SU-DHL-6 (cell line): ENCODE measurements around the gene TDRD7.

Experiments used
- H2AFZ ChIP-seq: fragments of 200-600 bp; sonication (generic); 2 replicates; pipeline ENCODE4 v1.6.1; 2014; ENCODE audit warnings: low read depth, mild to moderate bottlenecking, moderate library complexity, mixed read lengths, antibody characterized with exemption, low read length; ENCODE audit not compliant: severe bottlenecking
- H3F3A ChIP-seq: fragments of 200-600 bp; shearing (Covaris generic); 2 replicates; pipeline ENCODE4 v1.6.0; 2016; ENCODE audit warnings: antibody characterized with exemption, mild to moderate bottlenecking; ENCODE audit not compliant: insufficient read depth
- H3K27ac ChIP-seq: fragments of 200-600 bp; sonication (generic); 2 replicates; pipeline ENCODE4 v1.5.1; 2016; ENCODE audit warnings: low read depth, mild to moderate bottlenecking, low read length, moderate library complexity, mixed read lengths
- H3K27me3 ChIP-seq: fragments of 200-600 bp; sonication (generic), shearing (Covaris generic); 2 replicates; pipeline ENCODE4 v1.6.0; 2014; ENCODE audit warnings: mild to moderate bottlenecking, low read length
- H3K36me3 ChIP-seq: fragments of 200-600 bp; sonication (generic); 2 replicates; pipeline ENCODE4 v1.6.1; 2014; ENCODE audit warnings: mild to moderate bottlenecking, low read length, mixed read lengths
- H3K4me2 ChIP-seq: fragments of 300-600, 200-600 bp; shearing (Covaris generic), sonication (generic); 2 replicates; pipeline ENCODE4 v1.6.0; 2014; ENCODE audit warnings: low read length, low read depth, mild to moderate bottlenecking; ENCODE audit not compliant: poor library complexity, severe bottlenecking
- H3K4me3 ChIP-seq: fragments of 200-600 bp; sonication (generic); 2 replicates; pipeline ENCODE4 v1.5.1; 2014; ENCODE audit warnings: antibody characterized with exemption, low read length, mild to moderate bottlenecking, mixed read lengths; ENCODE audit not compliant: insufficient read depth, poor library complexity, severe bottlenecking
- H3K79me2 ChIP-seq: fragments of 200-600 bp; sonication (generic); 2 replicates; pipeline ENCODE4 v1.6.1; 2014; ENCODE audit warnings: mild to moderate bottlenecking, low read length, moderate library complexity; ENCODE audit not compliant: insufficient read depth
- H3K9ac ChIP-seq: fragments of 200-600 bp; sonication (generic); 2 replicates; pipeline ENCODE4 v1.7.0; 2014; ENCODE audit warnings: mild to moderate bottlenecking, low read length
- H3K9me2 ChIP-seq: fragments of 200-600 bp; sonication (generic); replicated peaks from 2 replicates; pipeline ENCODE4 v1.6.1; 2014; ENCODE audit warnings: low read length; ENCODE audit not compliant: insufficient read depth
- H3K9me3 ChIP-seq: fragments of 200-600 bp; sonication (generic); 2 replicates; pipeline ENCODE4 v1.6.1; 2014; ENCODE audit warnings: low read length, mixed read lengths; ENCODE audit not compliant: insufficient read depth
- H4K20me1 ChIP-seq: fragments of 200-600 bp; sonication (generic); 2 replicates; pipeline ENCODE4 v1.6.1; 2014; ENCODE audit warnings: low read depth, mild to moderate bottlenecking, antibody characterized with exemption, low read length, moderate library complexity, mixed read lengths
- CTCF ChIP-seq: fragments of 200-600 bp; sonication (generic); IDR thresholded peaks from one replicate; pipeline ENCODE4 v1.5.1; 2017; ENCODE audit warnings: antibody characterized with exemption, mild to moderate bottlenecking, low read length, moderate library complexity; ENCODE audit not compliant: insufficient read depth, poor library complexity, severe bottlenecking
- EZH2phosphoT487 ChIP-seq: fragments of 200-600 bp; sonication (generic), shearing (Covaris generic); conservative IDR thresholded peaks from 2 replicates; pipeline ENCODE4 v1.6.1; 2018; ENCODE audit warnings: mild to moderate bottlenecking, antibody characterized with exemption, low read length, moderate library complexity, mixed read lengths

The TDRD7 gene

GRCh38 chr9:97474372-97474925 lies 62.6 kb downstream of the TDRD7 start:
- no peaks in the 10 kb centered on the region for H3K36me3 ChIP-seq
- no peaks in the 10 kb centered on the region for H3K9me3 ChIP-seq
- no peaks in the 10 kb centered on the region for H3K9me2 ChIP-seq
- H3K27ac ChIP-seq, result no peak overlapping the region
- no peaks in the 10 kb centered on the region for H3K27me3 ChIP-seq
- H4K20me1 ChIP-seq, result no peaks in the 10 kb centered on the region
- H3F3A ChIP-seq, result no peaks in the 10 kb centered on the region
- no peak overlapping the region for H2AFZ ChIP-seq
- H3K79me2 ChIP-seq, result no peaks in the 10 kb centered on the region
- no peak overlapping the region for H3K4me2 ChIP-seq
- TF ChIP-seq EZH2phosphoT487, result no peak
- TF ChIP-seq CTCF, result no peak
- H3K9ac ChIP-seq, result no peak overlapping the region
- H3K4me3 ChIP-seq, result no peak overlapping the region

GRCh38 chr9:97475059-97475458 lies 63.2 kb downstream of the TDRD7 start:
- Histone ChIP-seq H2AFZ (no peak overlapping the region), H3F3A (no peaks in the 10 kb centered on the region), H4K20me1 (no peaks in the 10 kb centered on the region), H3K79me2 (no peaks in the 10 kb centered on the region), H3K27ac (no peak overlapping the region), H3K9ac (no peak overlapping the region), H3K9me3 (no peaks in the 10 kb centered on the region), H3K9me2 (no peaks in the 10 kb centered on the region), H3K4me2 (no peak overlapping the region), H3K4me3 (no peak overlapping the region), H3K27me3 (no peaks in the 10 kb centered on the region), H3K36me3 (no peaks in the 10 kb centered on the region)
- no peak for TF ChIP-seq CTCF
- no peak for TF ChIP-seq EZH2phosphoT487

GRCh38 chr9:97478301-97478981 lies 66.5 kb downstream of the TDRD7 start:
- TF ChIP-seq CTCF, result no peak
- no peak for TF ChIP-seq EZH2phosphoT487
- H3K79me2 ChIP-seq, result no peaks in the 10 kb centered on the region
- H3K9me3 ChIP-seq, result no peaks in the 10 kb centered on the region
- H2AFZ ChIP-seq, result no peak overlapping the region
- H3K9me2 ChIP-seq, result no peaks in the 10 kb centered on the region
- no peaks in the 10 kb centered on the region for H3K36me3 ChIP-seq
- H3F3A ChIP-seq, result no peaks in the 10 kb centered on the region
- no peak overlapping the region for H3K4me2 ChIP-seq
- H3K9ac ChIP-seq, result no peak overlapping the region
- H4K20me1 ChIP-seq, result no peaks in the 10 kb centered on the region
- H3K27ac ChIP-seq, result no peak overlapping the region
- no peak overlapping the region for H3K4me3 ChIP-seq
- H3K27me3 ChIP-seq, result no peaks in the 10 kb centered on the region
